NCI-H1930 (cell line): ENCODE results near the gene STK39.

Experiments used
- DNase-seq, 2 experiments: peaks; one replicate each; lab custom pipeline; 2025; lab: John Stamatoyannopoulos, UW

Gene STK39

GRCh38 chr2:168243061-168243460, 4.3 kb downstream of the STK39 start:
- DNase-seq: no peak

GRCh38 chr2:168241746-168242145, 5.6 kb downstream of the STK39 start:
- no peak for DNase-seq

- no peak for DNase-seq
Measured at GRCh38 chr2:168241208-168241607, 6.2 kb downstream of the STK39 start.

- no peak for DNase-seq
Measured at GRCh38 chr2:168239281-168239680, 8.1 kb downstream of the STK39 start.

- DNase-seq: no peak
Measured at GRCh38 chr2:168237741-168238140, 9.7 kb downstream of the STK39 start.

- DNase-seq: no peak
Measured at GRCh38 chr2:168234407-168235085, 12.8 kb downstream of the STK39 start.

- DNase-seq: no peak
Measured at GRCh38 chr2:168233726-168234406, 13.5 kb downstream of the STK39 start.

GRCh38 chr2:168233166-168233565, 14.2 kb downstream of the STK39 start:
- DNase-seq: no peak

GRCh38 chr2:168231609-168232241, 15.7 kb downstream of the STK39 start:
- DNase-seq: no peak

GRCh38 chr2:168230389-168230788, 17.0 kb downstream of the STK39 start:
- DNase-seq: no peak

GRCh38 chr2:168224346-168224745, 23.0 kb downstream of the STK39 start:
- DNase-seq: no peak

- no peak for DNase-seq
Measured at GRCh38 chr2:168222088-168222487, 25.3 kb downstream of the STK39 start.

- DNase-seq: no peak
Measured at GRCh38 chr2:168220965-168221819, 26.2 kb downstream of the STK39 start.

GRCh38 chr2:168217920-168218319, 29.5 kb downstream of the STK39 start:
- no peak for DNase-seq

- no peak for DNase-seq
Measured at GRCh38 chr2:168216351-168217005, 30.9 kb downstream of the STK39 start.

GRCh38 chr2:168215813-168216212, 31.6 kb downstream of the STK39 start:
- DNase-seq: no peak

GRCh38 chr2:168212866-168213265, 34.5 kb downstream of the STK39 start:
- DNase-seq: no peak

GRCh38 chr2:168212167-168212566, 35.2 kb downstream of the STK39 start:
- no peak for DNase-seq

GRCh38 chr2:168211664-168212163, 35.7 kb downstream of the STK39 start:
- DNase-seq: no peak

- no peak for DNase-seq
Measured at GRCh38 chr2:168210895-168211570, 36.4 kb downstream of the STK39 start.
